Heart left ventricle (tissue), 16 donors: Measurements from ENCODE around the gene MIF. TPM values are rescaled to one million over a fixed set of nuclear protein-coding genes. Genes with fewer than 3 reads are reported as not detected.
"Not testable (repeated sequence)": the region's sequence is repeated elsewhere in the genome, so short reads cannot be mapped to it uniquely, and the experiment has no call there.

Experiments
- ATAC-seq, 4 donors: fragments of 200-7000 bp; cut with Tn5 transposase; one replicate each; pipeline ENCODE4 v1.9.1; 2020 to 2022; ENCODE audit warnings: moderate library complexity in 4 of 4, mild to moderate bottlenecking in 3 of 4, moderate number of reproducible peaks in 1 of 4
- DNase-seq, 5 donors: peaks; one replicate each; pipeline ENCODE4 v3.0.0-alpha.2; 2020
- H3K27ac ChIP-seq, 12 donors: fragments of 200-600 bp; sonication (generic) in 4 of 12; one replicate each; pipeline versions ENCODE4 v1.5.0 to v1.8.0; 2016 to 2022; ENCODE audit warnings: mild to moderate bottlenecking in 2 of 12
- H3K27me3 ChIP-seq, 9 donors: fragments of 200-600 bp; sonication (generic) in 2 of 9; one replicate each; pipeline versions ENCODE4 v1.5.1 to v1.8.0; 2016 to 2022; ENCODE audit warnings: mild to moderate bottlenecking in 3 of 9
- H3K36me3 ChIP-seq, 9 donors: fragments of 200-600 bp; sonication (generic) in 2 of 9; one replicate each; pipeline versions ENCODE4 v1.5.0 to v1.8.0; 2018 to 2022; ENCODE audit warnings: mild to moderate bottlenecking in 2 of 9
- H3K4me1 ChIP-seq, 12 donors: fragments of 200-600 bp; sonication (generic) in 4 of 12; one replicate each; pipeline versions ENCODE4 v1.5.0 to v1.8.0; 2016 to 2022; ENCODE audit warnings: mild to moderate bottlenecking in 3 of 12
- H3K4me3 ChIP-seq, 12 donors: fragments of 200-600 bp; sonication (generic) in 4 of 12; one replicate each; pipeline versions ENCODE4 v1.5.0 to v1.8.0; 2017 to 2022; ENCODE audit warnings: mild to moderate bottlenecking in 9 of 12, moderate library complexity in 4 of 12
- H3K9me3 ChIP-seq, 12 donors: fragments of 200-600 bp; sonication (generic) in 4 of 12; one replicate each; pipeline versions ENCODE4 v1.5.0 to v1.8.0; 2016 to 2022; ENCODE audit warnings: mild to moderate bottlenecking in 1 of 12
- CTCF ChIP-seq, 12 donors: fragments of 200-600 bp; sonication (generic) in 4 of 12; IDR thresholded peaks; one replicate each; pipeline versions ENCODE4 v1.5.0 to v1.8.0; 2018 to 2022; ENCODE audit warnings: antibody characterized with exemption in 12 of 12, mild to moderate bottlenecking in 5 of 12
- POLR2A ChIP-seq, 2 donors: fragments of 450-650 bp; IDR thresholded peaks; one replicate each; pipeline ENCODE4 v1.6.1; 2017; ENCODE audit warnings: antibody characterized with exemption in 2 of 2, mild to moderate bottlenecking in 2 of 2, moderate library complexity in 2 of 2
- WGBS, 4 donors: extraction: QIAGEN DNeasy Blood & Tissue Kit in 2 of 4; methylation state at CpG; one replicate each; pipeline versions ENCODE4 v1.1.5 to v1.1.7; 2013 to 2018; 5-methylcytosine and 5-hydroxymethylcytosine counted together
- intact Hi-C, 10 donors: fragments of 100-400 bp; cut with DNase I; formaldehyde crosslinking; loops; one replicate each; pipeline versions ENCODE4 v1.11.1 to v1.14.2; 2022
- polyA plus RNA-seq, 2 donors: library from polyadenylated mRNA; stranded (reverse); fragments of 200-250 nt; gene quantifications; one replicate each; pipeline ENCODE4 v1.2.3, GENCODE V29; 2013
- total RNA-seq, 9 donors: library from RNA; depleted of rRNA in 2 of 9; stranded (reverse); fragments of >200 nt in 2 of 9; fragmentation: NEBNext Ultra II Directional in 3 of 9; extraction: Animal tissue kit (Norgen Biotek cat#: 25700) in 3 of 9; gene quantifications; one replicate each; pipeline versions ENCODE4 v1.1.0 to v1.2.4, GENCODE V29; 2016 to 2023
- donor health status: ischemic (EF 13 %, LVEDD 7.1; RV severe dilation, severe dysfunction).
- donor health status: healthy with polysubstance abuse.
- donor health status: DM: no; HTN: yes; CAD: no.
- donor health status: DM: no; HTN: no; CAD: no.
- donor health status: ischemic (EF 25% LVEDD 6.9; RV normal size, moderate dysfunction).
- donor health status: ischemic (EF 25% LVEDD 5.7; RV mildly dilated, moderate dysfunction).
- donor health status: healthy.
- donor health status: DM: yes; HTN: yes; CAD: no.
- donor health status: ischemic (EF 35%, LVEDD 5.7; RV mildly dilated, moderate dysfunction).
- donor health status: nonischemic (EF 11% LVEDD 7.7; RV severe dilation, severe dysfunction).
- donor health status: DM: yes; HTN: yes; CAD: no.
- donor health status: PGD.
- donor health status: ischemic (EF 29% LVEDD 5.4; RV normal size, mild dysfunction).
- donor health status: nonischemic (EF 23%, LVEDD 6.1; RV moderate dilation, normal function).

The MIF gene
- total and polyA plus RNA-seq, 11 donors = 192 to 503 (median 238) TPM

GRCh38 chr22:23912293-23912903 is 18.2 kb downstream of the MIF start:
- no peak for ATAC-seq
- WGBS, 4 donors = 86 to 94% (median 91%) methylated on average over 9 of the region's 9 CpGs
- DNase-seq = no peak
- peak overlapping the region in 1 of 12 donors; percentile 93 for H3K27ac ChIP-seq
- no peaks in the 10 kb centered on the region for H3K36me3 ChIP-seq
- no peaks in the 10 kb centered on the region for H3K27me3 ChIP-seq
- no peak for TF ChIP-seq POLR2A (IDR thresholded peaks at IDR 0.05)
- no peak for TF ChIP-seq CTCF (IDR thresholded peaks at IDR 0.05)
- H3K4me1 ChIP-seq = peaks cover 0 to 25% (median 19%) of the 10 kb centered on the region in 12 donors
- intact Hi-C loops = no loop called here
- H3K9me3 ChIP-seq = no peaks in the 10 kb centered on the region
- no peak overlapping the region for H3K4me3 ChIP-seq

- DNase-seq = no peak
- H3K4me3 ChIP-seq = peak overlapping the region; percentile 24 to 73 (median 64)
- 0 to 7% (median 4%) methylated on average over 1 of the region's 1 CpG for WGBS, 4 donors
- H3K27ac ChIP-seq = peak overlapping the region; percentile 42 to 94 (median 87)
- no peaks in the 10 kb centered on the region for H3K27me3 ChIP-seq
- peaks cover 0 to 25% (median 19%) of the 10 kb centered on the region in 12 donors for H3K4me1 ChIP-seq
- no peak for TF ChIP-seq CTCF (IDR thresholded peaks at IDR 0.05)
- no peak for TF ChIP-seq POLR2A (IDR thresholded peaks at IDR 0.05)
- no peaks in the 10 kb centered on the region for H3K36me3 ChIP-seq
- no peak for ATAC-seq
- intact Hi-C loops = loop anchor here in 1 of 10 donors (1.0 kb wide), 1 partner anchor 18 kb away; no protein-coding TSS in a partner anchor
- no peaks in the 10 kb centered on the region for H3K9me3 ChIP-seq
These were observed 19.1 kb downstream of the MIF start for GRCh38 chr22:23913306-23913660.

GRCh38 chr22:23913661-23914353 is 19.6 kb downstream of the MIF start:
- Histone ChIP-seq H3K27ac (peak overlapping the region; percentile 42 to 94 (median 87)), H3K27me3 (no peaks in the 10 kb centered on the region), H3K36me3 (no peaks in the 10 kb centered on the region), H3K9me3 (no peaks in the 10 kb centered on the region), H3K4me1 (peaks cover 0 to 21% (median 18%) of the 10 kb centered on the region in 12 donors), H3K4me3 (peak overlapping the region; percentile 24 to 73 (median 64))
- intact Hi-C loops = loop anchor here in 1 of 10 donors (1.0 kb wide), 1 partner anchor 19 kb away; no protein-coding TSS in a partner anchor
- no peak for TF ChIP-seq CTCF (IDR thresholded peaks at IDR 0.05)
- peak in 1 of 2 donors; percentile 91 for TF ChIP-seq POLR2A (IDR thresholded peaks at IDR 0.05)
- ATAC-seq (peak; percentile 98 to 100 (median 100)), DNase-seq (peak; percentile 99 to 100 (median 100))
- WGBS, 4 donors = 0 to 1% (median 1%) methylated on average over 23 to 44 of the region's 44 CpGs

GRCh38 chr22:23915290-23915689 is 21.1 kb downstream of the MIF start:
- H3K27ac ChIP-seq = peak overlapping the region in 1 of 12 donors; percentile 90
- TF ChIP-seq POLR2A (IDR thresholded peaks at IDR 0.05) = no peak

GRCh38 chr22:23920267-23920611 is 26.1 kb downstream of the MIF start:
- H3K9me3 ChIP-seq, ATAC-seq, H3K27me3 ChIP-seq, DNase-seq, intact Hi-C loops, H3K4me1 ChIP-seq, H3K4me3 ChIP-seq: not testable (repeated sequence)
- peak overlapping the region in 1 of 12 donors; percentile 56 for H3K27ac ChIP-seq
- 92 to 100% (median 96%) methylated on average over 1 of the region's 1 CpG for WGBS, 4 donors
- H3K36me3 ChIP-seq = peaks cover 0 to 32% (median 12%) of the 10 kb centered on the region in 9 donors

More at GRCh38 chr22:23915290-23915689, 21.1 kb downstream of the MIF start:
- no peaks in the 10 kb centered on the region for H3K9me3 ChIP-seq
- H3K36me3 ChIP-seq = peaks cover 0 to 3% (median 0%) of the 10 kb centered on the region in 9 donors
- no peak overlapping the region for H3K4me3 ChIP-seq
- intact Hi-C loops = no loop called here
- no peak for DNase-seq
- ATAC-seq = no peak
- 84 to 87% (median 84%) methylated on average over 3 of the region's 3 CpGs for WGBS, 4 donors
- H3K4me1 ChIP-seq = peaks cover 0 to 13% (median 7%) of the 10 kb centered on the region in 12 donors
- H3K27me3 ChIP-seq = no peaks in the 10 kb centered on the region

- H3K9me3 ChIP-seq = peaks cover 0 to 18% (median 5%) of the 10 kb centered on the region in 12 donors
- peaks cover 0 to 43% (median 17%) of the 10 kb centered on the region in 9 donors for H3K36me3 ChIP-seq
- H3K4me3 ChIP-seq, H3K4me1 ChIP-seq, H3K27me3 ChIP-seq, DNase-seq, H3K27ac ChIP-seq, intact Hi-C loops, ATAC-seq: not testable (repeated sequence)
- WGBS, 4 donors = 90 to 94% (median 92%) methylated on average over 13 of the region's 13 CpGs
These were observed 27.5 kb downstream of the MIF start for GRCh38 chr22:23921586-23922201.
